ENCODE results near the gene RAB44. TPM values are rescaled to one million over a fixed set of nuclear protein-coding genes. Genes with fewer than 3 reads are reported as not detected.

The RAB44 gene
- total RNA-seq, 1 experiment from 2014 or later, result 0.11 TPM

DNA sequence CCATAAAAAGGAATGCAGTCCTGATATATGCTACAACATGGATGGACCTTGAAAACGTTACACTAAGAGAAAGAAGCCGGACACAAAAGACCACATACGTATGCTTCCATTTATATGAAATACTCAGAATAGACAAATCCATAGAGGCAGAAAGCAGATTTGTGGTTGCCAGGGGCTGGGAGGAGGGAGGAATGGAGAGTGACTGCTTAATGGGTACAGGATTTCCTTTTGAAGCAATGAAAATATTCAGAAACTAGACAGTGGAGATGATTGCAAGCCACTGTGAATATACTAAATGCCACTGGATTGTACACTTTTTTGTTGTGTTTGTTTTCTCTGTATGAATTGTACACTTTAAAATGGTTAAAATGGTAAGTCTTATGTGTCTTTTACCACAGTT lies 48.5 kb upstream of the RAB44 start (continued):
- TF ChIP-seq, protein P1, sequence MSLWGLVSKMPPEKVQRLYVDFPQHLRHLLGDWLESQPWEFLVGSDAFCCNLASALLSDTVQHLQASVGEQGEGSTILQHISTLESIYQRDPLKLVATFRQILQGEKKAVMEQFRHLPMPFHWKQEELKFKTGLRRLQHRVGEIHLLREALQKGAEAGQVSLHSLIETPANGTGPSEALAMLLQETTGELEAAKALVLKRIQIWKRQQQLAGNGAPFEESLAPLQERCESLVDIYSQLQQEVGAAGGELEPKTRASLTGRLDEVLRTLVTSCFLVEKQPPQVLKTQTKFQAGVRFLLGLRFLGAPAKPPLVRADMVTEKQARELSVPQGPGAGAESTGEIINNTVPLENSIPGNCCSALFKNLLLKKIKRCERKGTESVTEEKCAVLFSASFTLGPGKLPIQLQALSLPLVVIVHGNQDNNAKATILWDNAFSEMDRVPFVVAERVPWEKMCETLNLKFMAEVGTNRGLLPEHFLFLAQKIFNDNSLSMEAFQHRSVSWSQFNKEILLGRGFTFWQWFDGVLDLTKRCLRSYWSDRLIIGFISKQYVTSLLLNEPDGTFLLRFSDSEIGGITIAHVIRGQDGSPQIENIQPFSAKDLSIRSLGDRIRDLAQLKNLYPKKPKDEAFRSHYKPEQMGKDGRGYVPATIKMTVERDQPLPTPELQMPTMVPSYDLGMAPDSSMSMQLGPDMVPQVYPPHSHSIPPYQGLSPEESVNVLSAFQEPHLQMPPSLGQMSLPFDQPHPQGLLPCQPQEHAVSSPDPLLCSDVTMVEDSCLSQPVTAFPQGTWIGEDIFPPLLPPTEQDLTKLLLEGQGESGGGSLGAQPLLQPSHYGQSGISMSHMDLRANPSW (CRISPR knock-in tag; conservative IDR thresholded peaks at IDR 0.05; ENCODE audit: low read depth), result no peak
- TF ChIP-seq, protein P2, sequence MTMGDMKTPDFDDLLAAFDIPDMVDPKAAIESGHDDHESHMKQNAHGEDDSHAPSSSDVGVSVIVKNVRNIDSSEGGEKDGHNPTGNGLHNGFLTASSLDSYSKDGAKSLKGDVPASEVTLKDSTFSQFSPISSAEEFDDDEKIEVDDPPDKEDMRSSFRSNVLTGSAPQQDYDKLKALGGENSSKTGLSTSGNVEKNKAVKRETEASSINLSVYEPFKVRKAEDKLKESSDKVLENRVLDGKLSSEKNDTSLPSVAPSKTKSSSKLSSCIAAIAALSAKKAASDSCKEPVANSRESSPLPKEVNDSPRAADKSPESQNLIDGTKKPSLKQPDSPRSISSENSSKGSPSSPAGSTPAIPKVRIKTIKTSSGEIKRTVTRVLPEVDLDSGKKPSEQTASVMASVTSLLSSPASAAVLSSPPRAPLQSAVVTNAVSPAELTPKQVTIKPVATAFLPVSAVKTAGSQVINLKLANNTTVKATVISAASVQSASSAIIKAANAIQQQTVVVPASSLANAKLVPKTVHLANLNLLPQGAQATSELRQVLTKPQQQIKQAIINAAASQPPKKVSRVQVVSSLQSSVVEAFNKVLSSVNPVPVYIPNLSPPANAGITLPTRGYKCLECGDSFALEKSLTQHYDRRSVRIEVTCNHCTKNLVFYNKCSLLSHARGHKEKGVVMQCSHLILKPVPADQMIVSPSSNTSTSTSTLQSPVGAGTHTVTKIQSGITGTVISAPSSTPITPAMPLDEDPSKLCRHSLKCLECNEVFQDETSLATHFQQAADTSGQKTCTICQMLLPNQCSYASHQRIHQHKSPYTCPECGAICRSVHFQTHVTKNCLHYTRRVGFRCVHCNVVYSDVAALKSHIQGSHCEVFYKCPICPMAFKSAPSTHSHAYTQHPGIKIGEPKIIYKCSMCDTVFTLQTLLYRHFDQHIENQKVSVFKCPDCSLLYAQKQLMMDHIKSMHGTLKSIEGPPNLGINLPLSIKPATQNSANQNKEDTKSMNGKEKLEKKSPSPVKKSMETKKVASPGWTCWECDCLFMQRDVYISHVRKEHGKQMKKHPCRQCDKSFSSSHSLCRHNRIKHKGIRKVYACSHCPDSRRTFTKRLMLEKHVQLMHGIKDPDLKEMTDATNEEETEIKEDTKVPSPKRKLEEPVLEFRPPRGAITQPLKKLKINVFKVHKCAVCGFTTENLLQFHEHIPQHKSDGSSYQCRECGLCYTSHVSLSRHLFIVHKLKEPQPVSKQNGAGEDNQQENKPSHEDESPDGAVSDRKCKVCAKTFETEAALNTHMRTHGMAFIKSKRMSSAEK (CRISPR knock-in tag; IDR thresholded peaks at IDR 0.05; ENCODE audit: borderline replicate concordance), result no peak

DNA sequence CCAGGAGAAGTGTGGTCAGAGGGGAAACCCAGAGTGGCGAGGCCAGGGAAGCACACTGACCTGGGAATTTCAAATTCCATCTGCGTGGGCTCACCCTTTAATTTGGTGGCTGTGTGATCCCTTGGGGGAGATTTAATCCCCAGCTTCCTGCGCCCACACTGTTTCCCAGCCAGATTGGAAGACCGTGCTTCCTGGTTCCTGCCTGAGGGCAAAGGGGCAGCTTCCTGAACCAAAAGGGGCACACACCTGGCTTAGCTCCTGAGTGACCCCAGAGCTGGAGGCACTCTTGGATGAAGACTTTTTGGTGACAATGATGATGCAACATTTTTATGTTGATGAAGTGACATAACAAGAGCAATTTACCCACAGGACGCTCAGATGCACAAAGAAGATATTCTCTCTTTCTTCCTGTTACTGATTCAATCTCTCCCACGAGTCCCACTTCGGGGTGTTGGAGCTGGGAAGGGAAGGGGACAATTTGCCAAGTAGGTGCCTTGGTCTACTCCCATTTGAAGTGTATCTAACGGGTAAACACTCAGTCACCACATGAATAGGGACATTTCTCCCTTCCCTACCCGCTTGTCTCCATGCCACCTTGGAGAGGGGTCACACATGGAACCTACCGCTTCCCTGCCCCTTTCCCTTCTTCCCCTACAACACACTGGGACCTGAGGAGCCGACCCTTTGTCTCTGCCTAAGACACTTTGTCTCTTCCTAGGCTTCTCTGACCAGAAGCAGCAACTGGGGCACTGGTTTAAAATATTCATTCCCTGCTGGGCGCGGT lies 47.7 kb upstream of the RAB44 start:
- H3K4me1 Mint-ChIP-seq, result peaks cover 17% of the 10 kb centered on the region
- no peaks in the 10 kb centered on the region; the same call in 1 of the 2 replicates for H3K27me3 Mint-ChIP-seq (ENCODE audit: low read depth)
- ChIA-PET POLR2A (interaction anchor here (1.3 kb wide), 1 partner anchor 28 kb away, joined by 3 read pairs; the partner anchor contains the start of gene CDKN1A), CTCF (interaction anchor here (1.1 kb wide), 1 partner anchor 17 kb away, joined by 3 read pairs; no protein-coding TSS in a partner anchor)
- no peak for ATAC-seq
- TF ChIP-seq GABPB1 (CRISPR knock-in tag; IDR thresholded peaks at IDR 0.05), result peak; percentile 49; the same call in 1 of the 2 replicates
- no peak for TF ChIP-seq ZNF232 (CRISPR knock-in tag; IDR thresholded peaks at IDR 0.05)
- TF ChIP-seq, protein P3, sequence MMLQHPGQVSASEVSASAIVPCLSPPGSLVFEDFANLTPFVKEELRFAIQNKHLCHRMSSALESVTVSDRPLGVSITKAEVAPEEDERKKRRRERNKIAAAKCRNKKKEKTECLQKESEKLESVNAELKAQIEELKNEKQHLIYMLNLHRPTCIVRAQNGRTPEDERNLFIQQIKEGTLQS (CRISPR knock-in tag; conservative IDR thresholded peaks at IDR 0.05), result no peak
- H3K27ac Mint-ChIP-seq, result peak overlapping the region; percentile 11; the same call in 1 of the 2 replicates
- no peaks in the 10 kb centered on the region for H3K36me3 Mint-ChIP-seq
- DNase-seq (ENCODE audit: low spot score), result no peak
- no peak overlapping the region for H3K4me3 Mint-ChIP-seq
- H3K9me3 Mint-ChIP-seq, result no peaks in the 10 kb centered on the region

DNA sequence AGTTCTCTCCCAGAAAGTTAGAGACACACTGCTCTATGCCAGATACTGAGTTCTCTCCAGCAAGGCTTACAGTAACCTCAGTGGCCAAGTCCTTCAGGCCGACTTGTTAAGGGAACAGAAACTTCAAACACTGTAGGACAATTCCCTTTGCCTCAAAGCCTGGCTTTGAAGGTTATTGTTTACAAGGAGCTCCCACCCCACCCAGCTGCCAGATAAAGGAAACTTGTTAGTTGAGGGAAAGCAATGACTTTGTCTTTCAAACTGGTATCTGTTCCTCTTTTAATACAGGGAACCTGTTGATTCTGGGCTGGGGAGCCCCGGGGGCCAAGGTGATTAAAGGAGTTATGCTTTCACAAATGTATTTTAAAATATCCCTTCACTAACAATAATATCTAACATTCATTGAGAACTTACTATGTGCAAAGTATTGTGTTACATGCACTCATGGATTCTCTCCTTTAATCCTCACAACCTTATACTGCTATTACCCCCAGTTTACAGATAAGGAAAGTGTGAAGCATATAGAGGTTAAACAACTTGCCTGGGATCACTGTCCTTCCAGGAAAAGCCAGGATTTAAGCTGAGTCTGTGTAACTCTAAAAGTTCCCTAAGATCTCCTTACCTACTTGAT lies 46.7 kb upstream of the RAB44 start:
- H3K27me3 Mint-ChIP-seq (ENCODE audit: low read depth), result no peaks in the 10 kb centered on the region; the same call in 1 of the 2 replicates
- POLR2A ChIA-PET, result no interaction called here
- H3K9me3 Mint-ChIP-seq, result no peaks in the 10 kb centered on the region
- ATAC-seq (no peak), DNase-seq (ENCODE audit: low spot score) (no peak)
- no peak overlapping the region for H3K4me3 Mint-ChIP-seq
- TF ChIP-seq ZNF317 (CRISPR knock-in tag; IDR thresholded peaks at IDR 0.05; ENCODE audit: borderline replicate concordance, low read depth) (no peak), TCF7 (CRISPR knock-in tag; IDR thresholded peaks at IDR 0.05; ENCODE audit: low read depth) (no peak), SMAD4 (CRISPR knock-in tag; IDR thresholded peaks at IDR 0.05) (no peak), HMGA2 (CRISPR knock-in tag; IDR thresholded peaks at IDR 0.05) (no peak)
- H3K27ac Mint-ChIP-seq, result no peak overlapping the region
- H3K4me1 Mint-ChIP-seq, result peaks cover 17% of the 10 kb centered on the region
- CTCF ChIA-PET, result interaction anchor here (1.1 kb wide), 1 partner anchor 16 kb away, joined by 3 read pairs; no protein-coding TSS in a partner anchor
- H3K36me3 Mint-ChIP-seq, result no peaks in the 10 kb centered on the region

All from WTC11 (cell line).